GM19467 (cell line): ENCODE measurements around the gene INO80C.

Experiments
- ATAC-seq: cut with Tn5 transposase; IDR thresholded peaks from one replicate; pipeline ENCODE4 v1.9.1; 2021; ENCODE audit warnings: mild to moderate bottlenecking, moderate library complexity; ENCODE audit not compliant: unreplicated experiment

Gene INO80C

GRCh38 chr18:35435401-35435800, 62.4 kb downstream of the INO80C start:
- no peak for ATAC-seq

- ATAC-seq: no peak
Measured at GRCh38 chr18:35432565-35433001, 65.2 kb downstream of the INO80C start.

- ATAC-seq: no peak
Measured at GRCh38 chr18:35431374-35431741, 66.4 kb downstream of the INO80C start.

GRCh38 chr18:35430721-35431373, 66.9 kb downstream of the INO80C start:
- no peak for ATAC-seq

GRCh38 chr18:35426786-35427185, 71.0 kb downstream of the INO80C start:
- no peak for ATAC-seq

GRCh38 chr18:35424356-35424755, 73.4 kb downstream of the INO80C start:
- no peak for ATAC-seq

GRCh38 chr18:35422237-35422636, 75.5 kb downstream of the INO80C start:
- no peak for ATAC-seq

GRCh38 chr18:35418610-35419009, 79.2 kb downstream of the INO80C start:
- ATAC-seq: no peak
